Measurements from ENCODE around the gene AGRN.
"Not testable (repeated sequence)": the region's sequence is repeated elsewhere in the genome, so short reads cannot be mapped to it uniquely, and the experiment has no call there.

Gene AGRN

GRCh38 chr1:1069711-1070676, 50.1 kb downstream of the AGRN start:
- H3K27ac ChIP-seq: peak overlapping the region in 9 of 21 experiments; percentile 4 to 67 (median 37)
- H3K4me3 ChIP-seq: peak overlapping the region in 2 of 7 experiments; percentile 29 to 46

- no peak overlapping the region for H3K4me3 ChIP-seq
- H3K27ac ChIP-seq: peak overlapping the region in 1 of 21 experiments; percentile 71
These were observed 51.8 kb downstream of the AGRN start for GRCh38 chr1:1071486-1072298.

DNA sequence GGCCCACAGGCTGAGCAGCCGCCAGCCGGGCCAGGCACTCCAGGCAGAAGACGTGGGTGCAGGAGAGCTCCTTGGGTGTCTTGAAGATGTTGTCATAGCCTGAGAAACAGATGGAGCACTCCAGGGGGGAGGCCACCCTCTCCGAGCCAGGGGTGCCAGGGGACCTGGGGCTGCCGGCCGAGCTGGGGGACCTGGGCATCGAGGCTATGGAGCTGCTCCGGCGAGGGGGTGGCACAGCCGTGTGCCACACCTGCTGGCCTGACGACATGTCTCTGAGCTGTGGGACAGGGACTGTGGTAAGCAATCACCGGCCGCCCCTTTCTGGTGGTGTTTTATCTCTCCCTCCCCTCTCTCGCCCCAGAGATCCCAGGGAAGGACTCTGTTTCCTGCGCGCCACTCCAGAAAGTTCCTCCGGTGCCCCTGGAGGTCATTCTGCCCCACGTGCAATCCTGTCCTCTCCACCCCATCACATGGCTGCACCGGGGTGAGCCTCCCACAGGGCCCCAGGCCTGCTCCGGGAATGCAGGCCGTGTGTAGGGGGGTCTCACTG, 52.5 kb downstream of the AGRN start:
- no peak overlapping the region for H3K4me3 ChIP-seq
- H3K27ac ChIP-seq: peak overlapping the region in 2 of 21 experiments; percentile 30 to 71

DNA sequence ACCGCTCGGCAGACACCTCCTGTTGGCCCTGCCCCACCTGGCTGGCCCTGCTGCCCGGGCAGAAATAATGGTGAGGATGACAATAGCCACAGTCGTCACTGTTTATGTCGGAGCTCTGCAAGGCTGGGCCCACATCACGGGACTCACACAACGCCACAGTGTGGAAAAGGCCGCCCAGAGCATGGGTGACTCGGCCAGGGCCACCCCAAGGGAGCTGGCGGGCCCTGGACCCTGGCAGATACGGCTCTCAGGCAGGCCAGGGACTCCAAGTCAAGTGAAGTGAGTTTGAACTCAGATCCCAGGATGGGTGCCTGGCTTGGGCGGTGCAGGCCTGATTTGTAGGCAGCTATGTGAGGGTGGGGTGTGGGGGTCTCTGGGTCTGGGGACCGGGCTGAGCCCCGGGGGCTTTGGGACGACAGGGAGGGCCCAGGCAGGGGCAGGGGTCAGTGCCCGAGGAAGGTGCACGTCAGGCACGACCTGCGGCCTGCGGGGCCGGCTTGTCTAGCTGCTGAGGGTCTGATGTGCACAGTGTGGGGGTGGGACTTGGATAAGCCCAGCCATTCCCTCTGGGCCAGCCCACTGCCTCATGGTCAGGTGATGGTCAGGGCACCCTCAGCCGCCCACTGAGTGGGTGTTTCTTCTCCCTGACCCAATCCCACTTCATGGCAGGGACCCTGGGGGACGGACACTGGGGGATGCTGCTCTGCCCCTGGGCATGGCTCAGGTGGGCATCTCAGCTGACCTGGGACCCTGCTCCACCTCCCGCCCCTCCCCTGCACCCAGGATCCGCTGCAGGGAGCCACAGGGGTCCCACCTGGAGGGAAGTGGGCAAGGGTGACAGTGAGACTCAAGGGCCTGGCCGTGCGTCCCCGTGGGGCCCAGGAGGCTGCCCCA, 53.2 kb downstream of the AGRN start:
- Histone ChIP-seq H3K27ac (peak overlapping the region in 7 of 21 experiments; percentile 25 to 71 (median 46)), H3K4me3 (no peak overlapping the region)

- Histone ChIP-seq H3K4me3 (no peak within 1 kb of the TSS), H3K27ac (peak within 1 kb of the TSS in 8 of 21 experiments; percentile 13 to 71 (median 38))
These were observed 54.0 kb downstream of the AGRN start, which contains the start of gene RNF223 for GRCh38 chr1:1073743-1074587. Gene RNF223, minus strand, starts transcription at chr1:1074306. Its CDS starts 1,740 bp downstream, at chr1:1072566.

- Histone ChIP-seq H3K4me3 (no peak overlapping the region), H3K27ac (peak overlapping the region in 1 of 21 experiments; percentile 18)
These were observed 54.8 kb downstream of the AGRN start for GRCh38 chr1:1074631-1075147.

GRCh38 chr1:1075148-1075935, 55.4 kb downstream of the AGRN start:
- Histone ChIP-seq H3K4me3 (no peak overlapping the region), H3K27ac (no peak overlapping the region)

DNA sequence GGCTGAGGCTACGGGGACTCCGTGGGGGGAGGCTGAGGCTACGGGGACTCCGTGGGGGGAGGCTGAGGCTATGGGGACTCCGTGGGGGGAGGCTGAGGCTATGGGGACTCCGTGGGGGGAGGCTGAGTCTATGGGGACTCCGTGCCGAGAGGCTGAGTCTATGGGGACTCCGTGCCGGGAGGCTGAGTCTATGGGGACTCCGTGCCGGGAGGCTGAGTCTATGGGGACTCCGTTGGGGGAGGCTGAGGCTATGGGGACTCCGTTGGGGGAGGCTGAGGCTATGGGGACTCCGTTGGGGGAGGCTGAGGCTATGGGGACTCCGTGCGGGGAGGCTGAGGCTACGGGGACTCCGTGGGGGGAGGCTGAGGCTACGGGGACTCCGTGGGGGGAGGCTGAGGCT, 57.5 kb downstream of the AGRN start:
- not testable (repeated sequence) for H3K27ac ChIP-seq, H3K4me3 ChIP-seq

DNA sequence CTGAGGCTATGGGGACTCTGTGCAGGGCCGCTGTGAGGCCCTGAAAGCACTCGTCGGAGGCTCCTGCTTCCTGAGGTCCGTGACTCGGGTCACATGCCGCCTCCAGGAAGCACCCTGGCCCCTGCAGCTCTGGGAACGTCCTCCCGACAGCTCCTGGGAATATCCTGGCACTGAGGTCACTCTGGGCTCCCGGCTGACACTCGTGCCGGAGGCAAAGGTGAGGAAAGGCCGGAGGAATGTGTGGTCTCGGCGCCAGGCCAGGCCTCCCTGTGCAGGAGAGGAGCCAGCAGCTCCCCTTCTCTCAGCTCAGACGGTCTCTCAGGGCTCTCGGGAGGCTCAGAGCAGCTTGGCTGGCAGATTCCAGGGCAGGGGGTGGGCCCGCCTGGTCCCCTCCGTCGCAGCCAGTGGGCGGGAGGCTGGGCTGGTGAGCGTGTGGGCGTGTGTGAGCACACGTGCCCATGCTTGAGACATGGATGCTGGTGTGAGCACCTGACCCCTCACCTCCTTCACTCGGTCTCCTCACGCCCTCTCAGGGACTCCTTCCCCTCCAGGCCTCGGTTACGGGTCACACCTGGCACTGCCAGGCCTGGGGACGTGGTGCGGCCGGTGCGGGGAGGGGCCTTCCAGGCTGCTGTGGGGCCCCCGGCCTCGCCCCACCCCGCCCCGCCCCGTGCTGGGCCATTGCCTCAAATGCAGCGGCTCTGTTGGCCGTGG, 59.6 kb downstream of the AGRN start:
- Histone ChIP-seq H3K27ac (peak overlapping the region in 8 of 21 experiments; percentile 7 to 49 (median 32)), H3K4me3 (peak overlapping the region in 4 of 7 experiments; percentile 4 to 23 (median 10))

DNA sequence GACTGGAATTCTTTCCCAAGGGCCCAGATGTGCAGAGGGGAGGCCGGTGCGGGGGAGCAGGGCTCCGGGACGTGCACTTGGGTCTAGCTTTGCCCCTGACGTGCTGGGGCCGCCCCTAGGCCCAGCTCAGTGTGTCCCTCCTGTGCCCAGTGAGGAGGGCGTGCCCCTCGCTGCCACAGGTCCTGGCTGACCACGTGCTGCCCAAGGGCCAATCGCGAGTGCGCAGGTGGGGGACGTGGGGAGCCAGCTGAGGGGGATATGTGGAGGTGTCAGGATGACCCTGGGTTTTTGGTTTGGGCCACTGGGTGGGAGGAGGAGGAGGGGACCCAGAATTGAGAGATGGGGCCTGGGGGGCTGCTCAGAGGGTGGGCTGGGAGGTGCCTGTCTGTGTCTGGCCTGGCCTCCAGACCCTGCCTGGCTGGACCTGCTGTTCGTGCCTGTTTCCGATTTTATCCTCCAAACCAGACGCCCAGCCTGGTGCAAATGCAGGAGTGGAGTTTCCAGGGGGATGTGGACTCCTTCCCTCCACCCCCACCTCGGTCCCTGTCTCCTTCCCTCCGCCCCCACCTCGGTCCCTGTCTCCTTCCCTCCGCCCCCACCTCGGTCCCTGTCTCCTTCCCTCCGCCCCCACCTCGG, 60.3 kb downstream of the AGRN start:
- Histone ChIP-seq H3K27ac (peak overlapping the region in 8 of 21 experiments; percentile 7 to 49 (median 32)), H3K4me3 (peak overlapping the region in 4 of 7 experiments; percentile 4 to 23 (median 10))

- Histone ChIP-seq H3K4me3 (no peak overlapping the region), H3K27ac (no peak overlapping the region)
These were observed 61.0 kb downstream of the AGRN start for GRCh38 chr1:1080951-1081310.

- no peak overlapping the region for H3K4me3 ChIP-seq
- H3K27ac ChIP-seq: no peak overlapping the region
These were observed 61.7 kb downstream of the AGRN start for GRCh38 chr1:1081311-1082238.

- H3K27ac ChIP-seq: no peak overlapping the region
- H3K4me3 ChIP-seq: no peak overlapping the region
These were observed 62.4 kb downstream of the AGRN start for GRCh38 chr1:1082239-1082775.

DNA sequence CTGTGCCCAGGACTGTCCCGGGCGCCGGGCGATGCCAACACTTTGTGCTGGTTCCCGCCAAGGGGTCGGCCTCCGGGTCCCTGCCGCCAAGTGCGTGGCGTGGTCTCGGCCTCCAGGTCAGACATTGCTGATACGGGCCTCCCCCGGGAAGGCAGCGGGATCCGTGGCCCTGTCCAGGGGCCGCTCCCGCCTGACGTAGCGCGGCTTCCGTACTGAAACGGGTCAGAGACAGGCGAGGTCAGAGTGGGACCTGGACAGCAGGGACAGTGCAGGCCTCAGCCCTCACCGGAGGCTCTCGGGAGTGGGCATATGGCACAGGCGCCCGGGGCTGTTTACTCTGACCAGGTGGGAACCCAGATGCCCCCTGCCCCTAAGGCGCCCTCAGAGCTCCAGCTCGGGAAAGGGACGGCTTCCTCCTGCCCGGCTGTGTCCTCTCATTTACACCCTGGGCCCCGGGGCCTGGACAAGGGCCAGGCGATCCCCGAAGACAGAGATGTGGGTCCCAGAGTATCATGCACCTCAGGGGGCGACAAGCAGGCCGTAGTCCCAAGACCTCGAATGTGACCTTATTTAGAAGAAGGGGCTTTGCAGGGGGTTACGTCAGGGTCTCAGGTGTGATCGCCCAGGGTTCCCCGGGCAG, 63.0 kb downstream of the AGRN start:
- no peak overlapping the region for H3K27ac ChIP-seq
- H3K4me3 ChIP-seq: no peak overlapping the region

Data from skin epidermis (tissue), 12 donors.